ENCODE results near the gene WDR53.
"Not testable (repeated sequence)": the region's sequence is repeated elsewhere in the genome, so short reads cannot be mapped to it uniquely, and the experiment has no call there.

DNA sequence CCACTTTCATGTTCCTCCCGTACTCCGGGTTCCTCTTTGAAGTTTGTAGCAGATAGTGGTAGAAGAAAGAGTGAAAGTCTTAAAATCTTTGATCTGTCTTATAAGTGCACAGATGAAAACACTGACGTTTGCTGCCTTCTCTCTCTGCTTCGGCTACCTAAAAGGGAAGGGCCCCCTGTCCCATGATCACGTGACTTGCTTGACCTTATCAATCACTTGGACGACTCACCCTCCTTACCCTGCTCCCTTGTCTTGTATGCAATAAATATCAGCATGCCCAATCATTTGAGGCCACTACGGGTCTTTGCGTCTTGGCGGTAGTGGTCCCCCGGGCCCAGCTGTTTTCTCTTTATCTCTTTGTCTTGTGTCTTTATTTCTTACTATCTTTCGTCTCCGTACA, 47.1 kb downstream of the WDR53 start:
- not testable (repeated sequence) for TF ChIP-seq KDM1A (IDR thresholded peaks at IDR 0.05; ENCODE audit: low read depth); RAD21 (conservative IDR thresholded peaks at IDR 0.05 in 1 of 2, IDR thresholded peaks at IDR 0.05 in 1 of 2); CTCF (IDR thresholded peaks at IDR 0.05)
